HepG2 (cell line): ENCODE results near the gene BRCA2.

Source experiments
- CREB1 ChIP-seq, 2 experiments: fragments of 450-650 bp in 1 of 2; IDR thresholded peaks; 2 replicates each; pipeline ENCODE4 v1.6.1; 2016 to 2017; ENCODE audit warnings: control low read depth in 1 of 2, mild to moderate bottlenecking in 1 of 2, missing compliant biosample characterization in 1 of 2, missing genetic modification characterization in 1 of 2
- EP300 ChIP-seq, 3 experiments: sonication (generic) in 1 of 3; formaldehyde crosslinking in 1 of 3; IDR thresholded peaks; 2 replicates each; pipeline versions ENCODE4 v1.5.1 to v1.6.1; 2011 to 2020; ENCODE audit warnings: low read depth in 2 of 3, low read length in 2 of 3, borderline replicate concordance in 1 of 3, improper control_type of control experiment in 1 of 3, mild to moderate bottlenecking in 1 of 3, missing genetic modification reagents in 1 of 3, moderate library complexity in 1 of 3
- ESRRA ChIP-seq: sonication (generic); formaldehyde crosslinking; IDR thresholded peaks from 2 replicates; pipeline ENCODE4 v1.5.1; 2020; ENCODE audit warnings: mild to moderate bottlenecking, low read depth, missing genetic modification reagents
- EZH2 ChIP-seq: conservative IDR thresholded peaks from 2 replicates; pipeline ENCODE4 v1.6.1; 2012; ENCODE audit warnings: mild to moderate bottlenecking, low read depth, low read length, moderate library complexity
- MIER3 ChIP-seq: IDR thresholded peaks from 2 replicates; pipeline ENCODE4 v1.6.1; 2016; ENCODE audit warnings: missing compliant biosample characterization, borderline replicate concordance
- MZF1 ChIP-seq: sonication (generic); formaldehyde crosslinking; IDR thresholded peaks from 2 replicates; pipeline ENCODE4 v1.8.1; 2023; ENCODE audit warnings: mild to moderate bottlenecking, missing genetic modification reagents, borderline replicate concordance
- NFE2L1 ChIP-seq: sonication (generic); formaldehyde crosslinking; IDR thresholded peaks from 2 replicates; pipeline ENCODE4 v1.4.0; 2020; ENCODE audit warnings: missing genetic modification reagents, mild to moderate bottlenecking, borderline replicate concordance
- RXRA ChIP-seq: sonication (generic); formaldehyde crosslinking; IDR thresholded peaks from 2 replicates; pipeline ENCODE4 v1.5.1; 2020; ENCODE audit warnings: missing genetic modification reagents
- SRSF9 ChIP-seq: fragments of 200-400 bp; formaldehyde crosslinking; IDR thresholded peaks from 2 replicates; pipeline ENCODE4 v1.6.1; 2018; ENCODE audit warnings: borderline replicate concordance, mild to moderate bottlenecking, low read depth, low read length; ENCODE audit not compliant: insufficient read depth, poor library complexity, severe bottlenecking
- YY1 ChIP-seq: IDR thresholded peaks from 2 replicates; pipeline ENCODE4 v1.6.1; 2011; ENCODE audit warnings: low read length, low read depth, moderate library complexity, mild to moderate bottlenecking; ENCODE audit not compliant: insufficient read depth, insufficient replicate concordance
- ZC3H4 ChIP-seq: sonication (generic); formaldehyde crosslinking; IDR thresholded peaks from 2 replicates; pipeline ENCODE4 v1.4.0; 2020; ENCODE audit warnings: missing genetic modification reagents, borderline replicate concordance
- ZNF274 ChIP-seq: sonication (generic); formaldehyde crosslinking; IDR thresholded peaks from 2 replicates; pipeline ENCODE4 v1.5.1; 2020; ENCODE audit warnings: mild to moderate bottlenecking, missing genetic modification reagents
- ZNF629 ChIP-seq: sonication (generic); formaldehyde crosslinking; conservative IDR thresholded peaks from 2 replicates; pipeline ENCODE4 v1.5.0; 2020; ENCODE audit warnings: missing genetic modification reagents
- TF ChIP-seq, protein P1 (sequence below): sonication (generic); formaldehyde crosslinking; IDR thresholded peaks from 2 replicates; pipeline ENCODE4 v1.5.0; 2020; ENCODE audit warnings: mild to moderate bottlenecking, missing genetic modification reagents, moderate library complexity

DNA sequence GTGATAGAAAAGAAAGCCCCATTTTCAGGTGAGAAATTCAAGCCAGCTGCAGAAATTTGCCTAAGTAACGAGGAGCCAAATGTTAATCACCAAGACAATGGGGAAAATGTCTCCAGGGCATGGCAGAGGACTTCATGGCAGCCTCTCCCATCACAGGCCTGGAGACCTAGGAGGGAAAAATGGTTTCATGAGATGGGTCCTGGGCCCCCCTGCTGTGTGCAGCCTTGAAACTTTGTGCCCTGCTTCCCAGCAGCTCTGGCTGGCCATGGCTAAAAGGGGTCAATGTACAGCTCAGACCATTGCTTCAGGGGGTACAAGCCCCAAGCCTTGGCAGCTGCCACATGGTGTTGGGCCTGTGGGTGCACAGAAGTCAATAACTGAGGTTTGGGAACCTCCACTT, 102.7 kb downstream of the BRCA2 start:
- no peak for TF ChIP-seq ZC3H4
- TF ChIP-seq ESRRA (CRISPR knock-in tag): no peak
- TF ChIP-seq EP300 (IDR thresholded peaks at IDR 0.05; ENCODE audit: low read depth in 2 of 2, low read length in 2 of 2): no peak
- no peak for TF ChIP-seq EP300 (CRISPR knock-in tag; IDR thresholded peaks at IDR 0.05; ENCODE audit: borderline replicate concordance)
- TF ChIP-seq YY1: no peak
- no peak for TF ChIP-seq ZNF274 (CRISPR knock-in tag)
- no peak for TF ChIP-seq NFE2L1 (CRISPR knock-in tag)
- TF ChIP-seq RXRA (CRISPR knock-in tag): no peak
- no peak for TF ChIP-seq CREB1 (IDR thresholded peaks at IDR 0.05)
- TF ChIP-seq CREB1 (CRISPR knock-in tag; IDR thresholded peaks at IDR 0.05): no peak
- TF ChIP-seq, protein P1, sequence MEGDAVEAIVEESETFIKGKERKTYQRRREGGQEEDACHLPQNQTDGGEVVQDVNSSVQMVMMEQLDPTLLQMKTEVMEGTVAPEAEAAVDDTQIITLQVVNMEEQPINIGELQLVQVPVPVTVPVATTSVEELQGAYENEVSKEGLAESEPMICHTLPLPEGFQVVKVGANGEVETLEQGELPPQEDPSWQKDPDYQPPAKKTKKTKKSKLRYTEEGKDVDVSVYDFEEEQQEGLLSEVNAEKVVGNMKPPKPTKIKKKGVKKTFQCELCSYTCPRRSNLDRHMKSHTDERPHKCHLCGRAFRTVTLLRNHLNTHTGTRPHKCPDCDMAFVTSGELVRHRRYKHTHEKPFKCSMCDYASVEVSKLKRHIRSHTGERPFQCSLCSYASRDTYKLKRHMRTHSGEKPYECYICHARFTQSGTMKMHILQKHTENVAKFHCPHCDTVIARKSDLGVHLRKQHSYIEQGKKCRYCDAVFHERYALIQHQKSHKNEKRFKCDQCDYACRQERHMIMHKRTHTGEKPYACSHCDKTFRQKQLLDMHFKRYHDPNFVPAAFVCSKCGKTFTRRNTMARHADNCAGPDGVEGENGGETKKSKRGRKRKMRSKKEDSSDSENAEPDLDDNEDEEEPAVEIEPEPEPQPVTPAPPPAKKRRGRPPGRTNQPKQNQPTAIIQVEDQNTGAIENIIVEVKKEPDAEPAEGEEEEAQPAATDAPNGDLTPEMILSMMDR: no peak
- TF ChIP-seq EZH2: no peak
- no peak for TF ChIP-seq SRSF9
- TF ChIP-seq ZNF629 (CRISPR knock-in tag): no peak
- TF ChIP-seq MIER3: no peak
- no peak for TF ChIP-seq MZF1 (CRISPR knock-in tag)
